SK-N-SH (cell line): ENCODE data around the gene GSTM4. TPM values are rescaled to one million over a fixed set of nuclear protein-coding genes. Genes with fewer than 3 reads are reported as not detected.

ENCODE experiments used
- CTCF ChIA-PET: fragments of 300-600, 350-600 bp; formaldehyde crosslinking; extraction: SDS; loops from one replicate; lab custom pipeline; 2021; lab: Yijun Ruan, JAX
- POLR2A ChIA-PET: fragments of 350-600 bp; sonication (Branson Sonifier 250); formaldehyde crosslinking; extraction: SDS; loops from one replicate; lab custom pipeline; 2020; ENCODE audit warnings: antibody characterized with exemption, inconsistent platforms; lab: Yijun Ruan, JAX
- DNase-seq: peaks from one replicate; pipeline ENCODE4 v3.0.0; 2012
- H2AFZ ChIP-seq: fragments of 200-600 bp; sonication (generic); 2 replicates; pipeline ENCODE4 v1.8.1; 2016; ENCODE audit warnings: antibody characterized with exemption, mild to moderate bottlenecking, low read depth
- H3F3A ChIP-seq: fragments of 200-600 bp; sonication (generic); replicated peaks from 2 replicates; pipeline ENCODE3; 2016; ENCODE audit warnings: antibody characterized with exemption, mild to moderate bottlenecking; ENCODE audit not compliant: insufficient read depth
- H3K27ac ChIP-seq, 2 experiments: fragments of 200-500 bp in 1 of 2; fragments of 200-600 bp in 1 of 2; sonication (Bioruptor generic) in 1 of 2; sonication (generic), shearing (Covaris generic) in 1 of 2; 2 replicates each; pipeline versions ENCODE4 v1.5.1 to v1.6.1; 2014 to 2016; ENCODE audit warnings: low read depth in 2 of 2, inconsistent platforms in 1 of 2, low read length in 1 of 2, mild to moderate bottlenecking in 1 of 2, mixed read lengths in 1 of 2
- H3K27me3 ChIP-seq: fragments of 200-600 bp; sonication (generic), shearing (Covaris generic); 2 replicates; pipeline ENCODE4 v1.6.1; 2016; ENCODE audit warnings: mixed run types; ENCODE audit not compliant: insufficient read depth
- H3K36me3 ChIP-seq, 2 experiments: fragments of 200-500 bp in 1 of 2; fragments of 200-600 bp in 1 of 2; sonication (Bioruptor generic) in 1 of 2; sonication (generic) in 1 of 2; replicated peaks in 1 of 2; 2 replicates each; pipeline versions ENCODE3 to v1.5.1; 2014 to 2016; ENCODE audit warnings: low read length in 1 of 2, mild to moderate bottlenecking in 1 of 2; ENCODE audit not compliant: insufficient read depth in 2 of 2, control insufficient read depth in 1 of 2
- H3K4me1 ChIP-seq, 2 experiments: fragments of 200-500 bp in 1 of 2; fragments of 200-600 bp in 1 of 2; sonication (Bioruptor generic) in 1 of 2; sonication (generic), shearing (Covaris generic) in 1 of 2; 2 replicates each; pipeline versions ENCODE4 v1.5.1 to v1.6.1; 2014 to 2016; ENCODE audit warnings: low read depth in 1 of 2, low read length in 1 of 2, mixed run types in 1 of 2; ENCODE audit not compliant: insufficient read depth in 2 of 2, control insufficient read depth in 1 of 2
- H3K4me2 ChIP-seq: fragments of 200-600 bp; sonication (generic), shearing (Covaris generic); 2 replicates; pipeline ENCODE4 v1.6.1; 2017; ENCODE audit warnings: mixed run types
- H3K4me3 ChIP-seq, 2 experiments: fragments of 200-500 bp in 1 of 2; fragments of 200-600 bp in 1 of 2; sonication (Bioruptor generic) in 1 of 2; sonication (generic), shearing (Covaris generic) in 1 of 2; 2 replicates each; pipeline versions ENCODE4 v1.5.1 to v1.8.1; 2014 to 2016; ENCODE audit warnings: low read depth in 2 of 2, inconsistent platforms in 1 of 2, low read length in 1 of 2, mild to moderate bottlenecking in 1 of 2, mixed read lengths in 1 of 2, moderate library complexity in 1 of 2
- H3K79me2 ChIP-seq: fragments of 200-600 bp; sonication (generic); 2 replicates; pipeline ENCODE4 v1.8.1; 2017; ENCODE audit warnings: mild to moderate bottlenecking; ENCODE audit not compliant: insufficient read depth
- H3K9ac ChIP-seq: fragments of 200-600 bp; sonication (generic); 2 replicates; pipeline ENCODE4 v1.6.1; 2017; ENCODE audit warnings: mixed run types
- H3K9me2 ChIP-seq: fragments of 200-600 bp; sonication (generic); 2 replicates; pipeline ENCODE4 v1.6.1; 2017; ENCODE audit warnings: mixed run types
- H3K9me3 ChIP-seq: fragments of 200-600 bp; sonication (generic); 2 replicates; pipeline ENCODE4 v1.6.1; 2017; ENCODE audit warnings: mixed run types, mild to moderate bottlenecking, moderate library complexity
- H4K20me1 ChIP-seq: fragments of 200-600 bp; sonication (generic); 2 replicates; pipeline ENCODE4 v1.6.1; 2017; ENCODE audit warnings: mild to moderate bottlenecking, mixed run types; ENCODE audit not compliant: insufficient read depth
- CHD2 ChIP-seq: fragments of 150-350 bp; IDR thresholded peaks from 2 replicates; pipeline ENCODE4 v1.6.1; 2018; ENCODE audit warnings: low read length; ENCODE audit not compliant: partially characterized antibody
- EP300 ChIP-seq, 2 experiments: IDR thresholded peaks; 2 replicates each; pipeline versions ENCODE4 v1.4.0 to v1.6.1; 2012; ENCODE audit warnings: borderline replicate concordance in 1 of 2, low read depth in 1 of 2, low read length in 1 of 2
- EZH2phosphoT487 ChIP-seq: fragments of 200-600 bp; sonication (generic); IDR thresholded peaks from 2 replicates; pipeline ENCODE4 v1.6.1; 2017; ENCODE audit warnings: low read depth, mixed run types, mild to moderate bottlenecking, antibody characterized with exemption, moderate library complexity, borderline replicate concordance
- FOSL2 ChIP-seq: IDR thresholded peaks from 2 replicates; pipeline ENCODE4 v1.4.0; 2012; ENCODE audit warnings: low read depth, mild to moderate bottlenecking, moderate library complexity, borderline replicate concordance
- FOXJ3 ChIP-seq: sonication (generic); formaldehyde crosslinking; IDR thresholded peaks from 2 replicates; pipeline ENCODE4 v1.5.1; 2020; ENCODE audit warnings: mild to moderate bottlenecking, missing genetic modification reagents
- FOXM1 ChIP-seq: IDR thresholded peaks from 2 replicates; pipeline ENCODE4 v1.4.0; 2012; ENCODE audit warnings: low read depth, mild to moderate bottlenecking
- GABPA ChIP-seq: IDR thresholded peaks from 2 replicates; pipeline ENCODE4 v1.4.0; 2012; ENCODE audit warnings: low read depth, mild to moderate bottlenecking
- GATA2 ChIP-seq: sonication (generic); formaldehyde crosslinking; IDR thresholded peaks from 2 replicates; pipeline ENCODE4 v1.5.0; 2020; ENCODE audit warnings: mild to moderate bottlenecking, missing genetic modification reagents
- IRF3 ChIP-seq: fragments of 150-350 bp; IDR thresholded peaks from 2 replicates; pipeline ENCODE4 v1.6.1; 2016; ENCODE audit warnings: mild to moderate bottlenecking, low read depth, low read length
- JUND ChIP-seq: IDR thresholded peaks from 2 replicates; pipeline ENCODE4 v1.4.0; 2012
- MAX ChIP-seq: IDR thresholded peaks from 2 replicates; pipeline ENCODE4 v1.4.0; 2012; ENCODE audit warnings: low read depth
- MEF2A ChIP-seq: IDR thresholded peaks from 2 replicates; pipeline ENCODE4 v1.4.0; 2012; ENCODE audit warnings: low read depth, borderline replicate concordance
- MXI1 ChIP-seq: IDR thresholded peaks from 2 replicates; pipeline ENCODE4 v1.6.1; 2012; ENCODE audit warnings: mild to moderate bottlenecking, low read depth, low read length, improper control_type of control experiment
- NFIC ChIP-seq: IDR thresholded peaks from 2 replicates; pipeline ENCODE4 v1.4.0; 2012; ENCODE audit warnings: borderline replicate concordance
- NRF1 ChIP-seq: IDR thresholded peaks from 2 replicates; pipeline ENCODE4 v1.6.1; 2012; ENCODE audit warnings: low read depth, mild to moderate bottlenecking, low read length
- PBX3 ChIP-seq: IDR thresholded peaks from 2 replicates; pipeline ENCODE4; 2012
- POLR2AphosphoS5 ChIP-seq: IDR thresholded peaks from 2 replicates; pipeline ENCODE4 v1.6.1; 2012; ENCODE audit warnings: low read depth, low read length
- RAD21 ChIP-seq: IDR thresholded peaks from 2 replicates; pipeline ENCODE4 v1.6.1; 2012; ENCODE audit warnings: mild to moderate bottlenecking, low read length
- RCOR1 ChIP-seq: fragments of 150-350 bp; IDR thresholded peaks from 2 replicates; pipeline ENCODE4 v1.6.1; 2017; ENCODE audit warnings: antibody characterized with exemption, low read length
- REST ChIP-seq: IDR thresholded peaks from 2 replicates; pipeline ENCODE4 v1.6.1; 2012; ENCODE audit warnings: mild to moderate bottlenecking, low read depth, low read length, moderate library complexity
- RFX5 ChIP-seq: IDR thresholded peaks from 2 replicates; pipeline ENCODE4 v1.6.1; 2012; ENCODE audit warnings: mild to moderate bottlenecking, improper control_type of control experiment, low read length
- RXRA ChIP-seq: IDR thresholded peaks from 2 replicates; pipeline ENCODE4 v1.4.0; 2012; ENCODE audit warnings: low read depth, mild to moderate bottlenecking, borderline replicate concordance
- SIN3A ChIP-seq: IDR thresholded peaks from 2 replicates; pipeline ENCODE4 v1.6.1; 2012; ENCODE audit warnings: low read depth, mild to moderate bottlenecking, low read length, moderate library complexity, borderline replicate concordance
- SMC3 ChIP-seq: IDR thresholded peaks from 2 replicates; pipeline ENCODE4 v1.6.1; 2012; ENCODE audit warnings: low read depth, low read length, improper control_type of control experiment
- TAF1 ChIP-seq: IDR thresholded peaks from 2 replicates; pipeline ENCODE4 v1.6.1; 2012; ENCODE audit warnings: low read depth, mild to moderate bottlenecking, low read length, moderate library complexity, borderline replicate concordance
- TCF12 ChIP-seq: IDR thresholded peaks from 2 replicates; pipeline ENCODE4 v1.4.0; 2012
- USF1 ChIP-seq: IDR thresholded peaks from 2 replicates; pipeline ENCODE4 v1.4.0; 2012; ENCODE audit warnings: low read depth, borderline replicate concordance
- YY1 ChIP-seq: IDR thresholded peaks from 2 replicates; pipeline ENCODE4 v1.4.0; 2012; ENCODE audit warnings: low read depth, mild to moderate bottlenecking
- WGBS: methylation state at CpG from one replicate; pipeline ENCODE4 v1.1.6; 2017; ENCODE audit warnings: low lambda C conversion rate; 5-methylcytosine and 5-hydroxymethylcytosine counted together
- polyA plus RNA-seq, 3 experiments: library from polyadenylated mRNA; depleted of rRNA; stranded (reverse); fragments of >200 nt; gene quantifications; 2 replicates each; pipeline ENCODE4 v1.2.3, GENCODE V29; 2012

Gene GSTM4
- polyA plus RNA-seq, 1 of the 3 experiments (the other 2 are of a cell fraction), result 34.2 TPM

- H3K9me2 ChIP-seq, result no peaks in the 10 kb centered on the region
- H3K27ac ChIP-seq, result peak overlapping the region in 1 of 2 experiments; percentile 97; a peak in 2 of 4 replicates
- ChIA-PET CTCF (interaction anchor here (0.7 to 11.9 kb wide), 6 partner anchors 7 to 351 kb away, joined by 3 to 114 read pairs (median 9); partner anchors contain the start of gene AHCYL1), POLR2A (interaction anchor here (1.7 to 4.3 kb wide), 3 partner anchors 8 to 84 kb away, joined by 7 to 26 read pairs (median 8); partner anchors contain the start of gene GNAI3)
- H2AFZ ChIP-seq, result no peak overlapping the region
- WGBS, result 57% methylated on average over 5 of the region's 5 CpGs
- 0 out of 2 replicates have a peak, but pooled peaks cover 3% of the 10 kb centered on the region for H4K20me1 ChIP-seq
- DNase-seq, result peak; percentile 92
- peaks cover 7 to 71% of the 10 kb centered on the region in 2 experiments; a peak in 3 of 4 replicates for H3K4me1 ChIP-seq
- peaks cover 4% of the 10 kb centered on the region for H3F3A ChIP-seq
- H3K36me3 ChIP-seq, result peaks cover 20 to 41% of the 10 kb centered on the region in 2 experiments
- no peaks in the 10 kb centered on the region; the same call in 1 of the 2 replicates for H3K9me3 ChIP-seq
- TF ChIP-seq FOXM1 (no peak), MEF2A (no peak), IRF3 (no peak), MXI1 (peak; percentile 76), YY1 (no peak), NFIC (no peak), FOXJ3 (CRISPR knock-in tag) (no peak; the same call in 1 of the 2 replicates), REST (no peak), GATA2 (CRISPR knock-in tag) (peak; percentile 42; the same call in 1 of the 2 replicates), EZH2phosphoT487 (no peak), MAX (no peak), RXRA (no peak), NRF1 (no peak), FOSL2 (no peak), JUND (no peak), TCF12 (no peak), RFX5 (no peak), POLR2AphosphoS5 (no peak), RCOR1 (peak; percentile 67; the same call in 1 of the 2 replicates), SMC3 (peak; percentile 5; the same call in 1 of the 2 replicates), GABPA (no peak), EP300 (IDR thresholded peaks at IDR 0.05; ENCODE audit: borderline replicate concordance in 1 of 2, low read depth in 1 of 2, low read length in 1 of 2) (peak in 1 of 2 experiments; percentile 83; a peak in 2 of 4 replicates), CHD2 (peak; percentile 87), TAF1 (no peak), RAD21 (peak; percentile 25), PBX3 (no peak), USF1 (no peak), SIN3A (no peak)
- H3K4me3 ChIP-seq, result no peak overlapping the region
- H3K27me3 ChIP-seq, result no peaks in the 10 kb centered on the region
- no peak overlapping the region for H3K4me2 ChIP-seq
- H3K9ac ChIP-seq, result no peak overlapping the region
- no peaks in the 10 kb centered on the region for H3K79me2 ChIP-seq
Observed at GRCh38 chr1:109632671-109633346, 23.1 kb upstream of the GSTM4 start.
